HCT116 (cell line): ENCODE data around the gene RNF217.

Experiments used
- CEBPB ChIP-seq: IDR thresholded peaks from 2 replicates; pipeline ENCODE4 v1.6.1; 2012; ENCODE audit warnings: low read depth
- CTCF ChIP-seq, 3 experiments: fragments of 200-600 bp in 1 of 3; sonication (generic) in 1 of 3; IDR thresholded peaks in 2 of 3; conservative IDR thresholded peaks in 1 of 3; 2 replicates each; pipeline ENCODE4 v1.5.1; 2012 to 2017; ENCODE audit warnings: low read depth in 2 of 3, low read length in 2 of 3, antibody characterized with exemption in 1 of 3, borderline replicate concordance in 1 of 3, control low read depth in 1 of 3, mild to moderate bottlenecking in 1 of 3, mixed read lengths in 1 of 3, mixed run types in 1 of 3, moderate library complexity in 1 of 3; ENCODE audit not compliant: insufficient read depth in 1 of 3
- EGR1 ChIP-seq: IDR thresholded peaks from 2 replicates; pipeline ENCODE4 v1.6.1; 2012; ENCODE audit warnings: low read depth
- EZH2 ChIP-seq: fragments of 200-600 bp; sonication (generic); IDR thresholded peaks from 2 replicates; pipeline ENCODE4 v1.6.1; 2017; ENCODE audit warnings: antibody characterized with exemption, mixed run types
- EZH2phosphoT487 ChIP-seq: fragments of 200-600 bp; IDR thresholded peaks from 2 replicates; pipeline ENCODE4 v1.6.1; 2018; ENCODE audit warnings: antibody characterized with exemption, borderline replicate concordance
- JUND ChIP-seq: IDR thresholded peaks from 2 replicates; pipeline ENCODE4 v1.6.1; 2012
- POLR2A ChIP-seq: IDR thresholded peaks from 2 replicates; pipeline ENCODE4 v1.7.0; 2011; ENCODE audit warnings: borderline replicate concordance; ENCODE audit not compliant: insufficient read depth, insufficient read length; ENCODE audit errors: extremely low read depth
- SP1 ChIP-seq: IDR thresholded peaks from 2 replicates; pipeline ENCODE4 v1.6.1; 2012; ENCODE audit warnings: low read depth
- SRF ChIP-seq: IDR thresholded peaks from 2 replicates; pipeline ENCODE4 v1.6.1; 2012; ENCODE audit warnings: low read depth

DNA sequence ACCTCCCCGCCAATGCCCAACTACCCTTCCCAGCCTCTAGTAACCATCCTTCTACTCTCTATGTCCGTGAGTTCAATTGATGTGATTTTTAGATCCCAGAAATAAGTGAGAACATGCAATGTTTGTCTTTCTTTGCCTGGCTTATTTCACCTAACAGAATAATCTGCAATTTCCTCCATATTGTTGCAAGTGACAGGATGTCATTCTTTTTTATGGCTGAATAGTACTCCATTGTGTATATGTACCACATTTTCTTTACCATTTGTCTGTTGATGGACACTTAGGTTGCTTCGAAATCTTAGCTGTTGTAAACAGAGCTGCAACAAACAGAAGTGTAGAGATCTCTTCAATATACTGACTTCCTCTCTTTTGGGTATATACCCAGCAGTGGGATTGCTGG, 65.0 kb downstream of the RNF217 start:
- TF ChIP-seq POLR2A (no peak), EGR1 (no peak), CTCF (IDR thresholded peaks at IDR 0.05 in 2 of 3, conservative IDR thresholded peaks at IDR 0.05 in 1 of 3; ENCODE audit: borderline replicate concordance in 1 of 3, insufficient read depth in 1 of 3, low read depth in 2 of 3, low read length in 2 of 3) (no peak), EZH2 (no peak), SP1 (no peak), SRF (no peak), EZH2phosphoT487 (no peak), JUND (no peak), CEBPB (no peak)
